ENCODE data around the gene TCAF2.
"Not testable (repeated sequence)": the region's sequence is repeated elsewhere in the genome, so short reads cannot be mapped to it uniquely, and the experiment has no call there.

TCAF2 gene

GRCh38 chr7:143620646-143621045, at the start of gene TCAF2:
Gene TCAF2 (plus strand): TSS chr7:143620974.
- not testable (repeated sequence) for DNase-seq

GRCh38 chr7:143571501-143571900, 49.3 kb upstream of the TCAF2 start, which contains the start of gene CTAGE15:
Gene CTAGE15 (plus strand): TSS chr7:143571801. CDS start chr7:143571818, 17 bp downstream.
- not testable (repeated sequence) for DNase-seq

GRCh38 chr7:143588183-143588582, 32.6 kb upstream of the TCAF2 start:
- not testable (repeated sequence) for DNase-seq

- not testable (repeated sequence) for DNase-seq
Observed at GRCh38 chr7:143589897-143590296, 30.9 kb upstream of the TCAF2 start.

- not testable (repeated sequence) for DNase-seq
Observed at GRCh38 chr7:143598086-143598485, 22.7 kb upstream of the TCAF2 start.

GRCh38 chr7:143603549-143603948, 17.2 kb upstream of the TCAF2 start:
- DNase-seq, result not testable (repeated sequence)

GRCh38 chr7:143606088-143606487, 14.7 kb upstream of the TCAF2 start:
- DNase-seq, result not testable (repeated sequence)

GRCh38 chr7:143615545-143615944, 5.2 kb upstream of the TCAF2 start:
- DNase-seq, result not testable (repeated sequence)

GRCh38 chr7:143617204-143617603, 3.6 kb upstream of the TCAF2 start:
- not testable (repeated sequence) for DNase-seq

GRCh38 chr7:143620058-143620457, 716 bp upstream of the TCAF2 start:
- not testable (repeated sequence) for DNase-seq

GRCh38 chr7:143621175-143621574, 401 bp downstream of the TCAF2 start:
- not testable (repeated sequence) for DNase-seq

GRCh38 chr7:143622130-143622529, 1.4 kb downstream of the TCAF2 start:
- DNase-seq, result not testable (repeated sequence)

GRCh38 chr7:143630653-143631052, 9.9 kb downstream of the TCAF2 start:
- DNase-seq, result not testable (repeated sequence)

- not testable (repeated sequence) for DNase-seq
Observed at GRCh38 chr7:143632506-143632905, 11.7 kb downstream of the TCAF2 start.

GRCh38 chr7:143633013-143633618, 12.3 kb downstream of the TCAF2 start:
- DNase-seq, result not testable (repeated sequence)

GRCh38 chr7:143635364-143636240, 14.8 kb downstream of the TCAF2 start:
- DNase-seq, result not testable (repeated sequence)

- not testable (repeated sequence) for DNase-seq
Observed at GRCh38 chr7:143639372-143639771, 18.6 kb downstream of the TCAF2 start.

- DNase-seq, result not testable (repeated sequence)
Observed at GRCh38 chr7:143640528-143641189, 19.9 kb downstream of the TCAF2 start.

- DNase-seq, result not testable (repeated sequence)
Observed at GRCh38 chr7:143646598-143646997, 25.8 kb downstream of the TCAF2 start.

- not testable (repeated sequence) for DNase-seq
Observed at GRCh38 chr7:143649902-143650301, 29.1 kb downstream of the TCAF2 start.

GRCh38 chr7:143650447-143650846, 29.7 kb downstream of the TCAF2 start:
- DNase-seq, result not testable (repeated sequence)
